Stimulated activated CD8-positive, alpha-beta memory T cell treated with anti-CD3 and anti-CD28 coated beads, Interleukin-2, amount 100 ng/mL, for 1 hour (primary cell): Measurements from ENCODE around the gene WDCP.

Experiments
- DNase-seq, 2 donors: peaks; one replicate each; pipeline ENCODE4 v3.0.0-alpha.2; 2020; ENCODE audit warnings: low read depth in 2 of 2

WDCP gene

DNA sequence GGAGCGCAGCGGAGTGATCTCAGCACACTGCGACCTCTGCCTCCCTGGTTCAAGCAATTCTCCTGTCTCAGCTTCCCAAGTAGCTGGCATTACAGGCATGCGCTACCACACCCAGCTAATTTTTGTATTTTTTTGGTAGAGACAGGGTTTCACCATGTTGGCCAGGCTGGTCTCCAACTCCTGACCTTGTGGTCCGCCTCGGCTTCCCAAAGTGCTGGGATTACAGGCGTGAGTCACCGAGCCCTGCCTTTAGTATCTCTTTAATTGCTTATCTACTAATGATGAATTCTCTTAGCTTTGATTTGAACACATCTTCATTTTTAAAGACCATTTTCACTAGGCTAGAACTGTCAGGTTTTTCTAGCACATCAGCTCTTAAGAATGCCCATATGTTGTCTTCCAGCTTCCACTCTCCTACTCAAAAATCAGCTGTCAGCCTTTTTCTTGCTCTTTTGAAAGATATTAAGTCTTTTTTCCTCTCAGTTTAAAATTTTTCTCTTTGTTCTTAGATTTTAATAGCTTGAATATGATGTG, 53.4 kb downstream of the WDCP start:
- no peak for DNase-seq

DNA sequence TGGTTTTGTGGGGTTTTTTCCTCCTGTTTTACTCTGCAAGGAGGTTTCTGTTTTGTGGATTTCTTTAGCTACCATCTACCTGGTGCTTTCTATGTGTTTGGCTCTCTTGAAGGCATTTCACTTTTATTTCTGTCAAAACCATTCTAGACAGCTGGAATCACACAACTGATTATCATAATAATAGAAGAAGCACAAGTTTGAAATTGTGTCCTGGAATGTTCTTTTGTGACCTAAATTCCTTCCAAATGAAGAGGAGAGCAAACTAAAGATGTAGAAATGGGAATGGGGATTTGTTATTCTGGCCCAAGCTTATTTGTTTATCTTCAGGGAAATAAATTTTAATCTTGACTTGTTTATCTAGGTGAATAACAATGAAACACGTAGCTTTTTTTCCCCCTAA, 54.3 kb downstream of the WDCP start:
- DNase-seq = no peak

DNA sequence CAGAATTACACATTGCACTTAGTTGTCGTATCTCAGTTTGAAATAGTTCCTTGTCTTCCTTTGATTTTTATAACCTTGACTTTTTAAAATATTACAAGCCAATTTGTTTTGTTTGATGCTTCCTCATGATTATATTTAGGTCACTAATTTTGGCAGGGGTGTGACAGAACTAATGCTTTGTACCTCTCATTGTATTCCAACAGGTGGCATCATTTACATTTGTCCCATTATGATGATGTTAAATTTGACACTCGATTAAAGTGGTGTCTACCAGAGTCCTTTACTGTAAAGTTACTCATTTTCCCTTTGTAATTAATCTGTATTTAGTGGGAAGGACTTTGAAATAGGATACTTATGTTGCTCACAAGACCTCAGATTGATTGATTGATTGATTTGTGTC, 58.8 kb downstream of the WDCP start:
- DNase-seq = no peak
